ENCODE measurements around the gene GJD3. TPM values are rescaled to one million over a fixed set of nuclear protein-coding genes. Genes with fewer than 3 reads are reported as not detected.
A peak's percentile ranks its signal among the peaks of the same experiment; 100 is the strongest.
"Not testable (repeated sequence)": the region's sequence is repeated elsewhere in the genome, so short reads cannot be mapped to it uniquely, and the experiment has no call there.

The GJD3 gene
- polyA plus RNA-seq, 3 donors: not detected

DNA sequence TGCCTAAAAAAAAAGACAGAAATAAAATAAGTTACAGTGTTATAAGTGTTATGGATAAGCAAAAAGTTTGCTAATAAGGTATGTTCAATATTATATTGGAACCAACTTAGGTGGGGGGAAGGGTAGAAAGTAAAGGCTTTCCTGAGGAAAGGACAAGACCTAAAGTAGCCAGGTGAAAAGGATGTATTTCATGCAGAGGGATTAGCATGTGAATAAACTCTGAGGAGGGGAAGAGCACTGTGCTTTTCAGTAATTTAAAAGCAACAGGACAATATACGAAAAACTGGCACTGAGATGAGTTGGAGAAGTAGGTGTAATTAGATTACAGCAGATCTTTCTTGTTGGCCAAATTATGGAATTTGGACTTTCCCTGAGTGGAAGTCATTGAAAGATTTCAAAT is 45.5 kb upstream of the GJD3 start:
- WGBS (ENCODE audit: insufficient coverage): 100% methylated on average over 1 of the region's 1 CpG
- no peaks in the 10 kb centered on the region for H4K20me1 ChIP-seq (ENCODE audit: insufficient read depth, low read length)
- TF ChIP-seq, protein P1, sequence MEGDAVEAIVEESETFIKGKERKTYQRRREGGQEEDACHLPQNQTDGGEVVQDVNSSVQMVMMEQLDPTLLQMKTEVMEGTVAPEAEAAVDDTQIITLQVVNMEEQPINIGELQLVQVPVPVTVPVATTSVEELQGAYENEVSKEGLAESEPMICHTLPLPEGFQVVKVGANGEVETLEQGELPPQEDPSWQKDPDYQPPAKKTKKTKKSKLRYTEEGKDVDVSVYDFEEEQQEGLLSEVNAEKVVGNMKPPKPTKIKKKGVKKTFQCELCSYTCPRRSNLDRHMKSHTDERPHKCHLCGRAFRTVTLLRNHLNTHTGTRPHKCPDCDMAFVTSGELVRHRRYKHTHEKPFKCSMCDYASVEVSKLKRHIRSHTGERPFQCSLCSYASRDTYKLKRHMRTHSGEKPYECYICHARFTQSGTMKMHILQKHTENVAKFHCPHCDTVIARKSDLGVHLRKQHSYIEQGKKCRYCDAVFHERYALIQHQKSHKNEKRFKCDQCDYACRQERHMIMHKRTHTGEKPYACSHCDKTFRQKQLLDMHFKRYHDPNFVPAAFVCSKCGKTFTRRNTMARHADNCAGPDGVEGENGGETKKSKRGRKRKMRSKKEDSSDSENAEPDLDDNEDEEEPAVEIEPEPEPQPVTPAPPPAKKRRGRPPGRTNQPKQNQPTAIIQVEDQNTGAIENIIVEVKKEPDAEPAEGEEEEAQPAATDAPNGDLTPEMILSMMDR (IDR thresholded peaks at IDR 0.05): no peak
- Mint-ChIP-seq H3K36me3 (peaks cover 19 to 55% of the 10 kb centered on the region in 2 donors), H3K4me1 (peaks cover 1% of the 10 kb centered on the region), H3K27ac (peak overlapping the region in 2 of 7 donors; percentile 12 to 53), H3K27me3 (ENCODE audit: low read depth in 3 of 3) (no peaks in the 10 kb centered on the region), H3K4me3 (no peak overlapping the region), H3K9me3 (no peaks in the 10 kb centered on the region)
- no peak overlapping the region for H3K4me3 ChIP-seq (replicated peaks in 1 of 3; ENCODE audit: low read depth in 2 of 3, low read length in 3 of 3)
- intact Hi-C loops (cut with micrococcal nuclease): loop anchor here (5.0 to 10.0 kb wide), 2 partner anchors 108 to 205 kb away; no protein-coding TSS in a partner anchor
- H3K4me1 ChIP-seq (ENCODE audit: control insufficient read depth in 1 of 2, insufficient read depth in 2 of 2, low read length in 2 of 2): peaks cover under 1 to 2% of the 10 kb centered on the region in 2 donors
- no peaks in the 10 kb centered on the region for H3K27me3 ChIP-seq (ENCODE audit: control insufficient read depth in 2 of 2, insufficient read depth in 2 of 2, low read length in 2 of 2)
- DNase-seq: no peak
- H3K36me3 ChIP-seq (replicated peaks in 1 of 2; ENCODE audit: control insufficient read depth in 1 of 2, insufficient read depth in 2 of 2, low read length in 2 of 2): peaks cover 20 to 71% of the 10 kb centered on the region in 2 donors
- H2AFZ ChIP-seq (ENCODE audit: insufficient read depth, low read depth, low read length, poor library complexity, severe bottlenecking): no peak overlapping the region
- H3K79me2 ChIP-seq (ENCODE audit: insufficient read depth, low read length): peaks cover 56% of the 10 kb centered on the region
- no peak overlapping the region for H3K27ac ChIP-seq (ENCODE audit: low read depth in 1 of 2, low read length in 2 of 2)
- no peak overlapping the region for H3K4me2 ChIP-seq (replicated peaks; ENCODE audit: extremely low read depth, low read length, poor library complexity, severe bottlenecking)
- no peaks in the 10 kb centered on the region for H3K9me3 ChIP-seq (replicated peaks in 1 of 2; ENCODE audit: control insufficient read depth in 1 of 2, insufficient read depth in 1 of 2, low read length in 2 of 2)
- H3K9ac ChIP-seq (ENCODE audit: insufficient read depth, low read length, poor library complexity, severe bottlenecking): no peak overlapping the region

DNA sequence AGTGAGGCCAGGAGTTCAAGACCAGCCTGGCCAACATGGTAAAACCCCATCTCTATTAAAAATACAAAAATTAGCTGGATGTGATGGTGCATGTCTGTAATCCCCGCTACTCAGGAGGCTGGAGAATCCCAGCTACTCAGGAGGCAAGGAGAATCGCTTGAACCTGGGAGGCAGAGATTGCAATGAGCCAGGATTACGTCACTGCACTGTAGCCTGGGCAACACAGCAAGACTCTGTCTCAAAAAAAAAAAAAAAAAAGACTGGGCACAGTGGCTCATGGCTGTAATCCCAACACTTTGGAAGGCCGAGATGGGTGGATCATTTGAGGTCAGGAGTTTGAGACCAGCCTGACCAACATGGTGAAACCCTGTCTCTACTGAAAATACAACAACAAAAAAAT is 45.0 kb upstream of the GJD3 start:
- H3K4me3 Mint-ChIP-seq; DNase-seq; H3K4me1 ChIP-seq (ENCODE audit: control insufficient read depth in 1 of 2, insufficient read depth in 2 of 2, low read length in 2 of 2); H3K9ac ChIP-seq (ENCODE audit: insufficient read depth, low read length, poor library complexity, severe bottlenecking); H3K9me3 Mint-ChIP-seq; H4K20me1 ChIP-seq (ENCODE audit: insufficient read depth, low read length); H2AFZ ChIP-seq (ENCODE audit: insufficient read depth, low read depth, low read length, poor library complexity, severe bottlenecking); H3K27me3 ChIP-seq (ENCODE audit: control insufficient read depth in 2 of 2, insufficient read depth in 2 of 2, low read length in 2 of 2); H3K27ac ChIP-seq (ENCODE audit: low read depth in 1 of 2, low read length in 2 of 2); H3K4me2 ChIP-seq (replicated peaks; ENCODE audit: extremely low read depth, low read length, poor library complexity, severe bottlenecking); H3K4me1 Mint-ChIP-seq; H3K27me3 Mint-ChIP-seq (ENCODE audit: low read depth in 3 of 3); H3K4me3 ChIP-seq (replicated peaks in 1 of 3; ENCODE audit: low read depth in 2 of 3, low read length in 3 of 3); H3K9me3 ChIP-seq (replicated peaks in 1 of 2; ENCODE audit: control insufficient read depth in 1 of 2, insufficient read depth in 1 of 2, low read length in 2 of 2): not testable (repeated sequence)
- Histone ChIP-seq H3K36me3 (replicated peaks in 1 of 2; ENCODE audit: control insufficient read depth in 1 of 2, insufficient read depth in 2 of 2, low read length in 2 of 2) (peaks cover 24 to 76% of the 10 kb centered on the region in 2 donors), H3K79me2 (ENCODE audit: insufficient read depth, low read length) (peaks cover 51% of the 10 kb centered on the region)
- Mint-ChIP-seq H3K27ac (peak overlapping the region in 2 of 7 donors; percentile 17 to 53), H3K36me3 (peaks cover 19 to 59% of the 10 kb centered on the region in 2 donors)
- 100% methylated on average over 1 of the region's 4 CpGs for WGBS (ENCODE audit: insufficient coverage)
- intact Hi-C loops (cut with micrococcal nuclease): loop anchor here in 1 of 2 donors (10.0 kb wide), 1 partner anchor 125 kb away; no protein-coding TSS in a partner anchor

Measured in CD14-positive monocyte (primary cell).